Thyroid gland (tissue), 4 donors: ENCODE data around the gene SLC25A13.

ENCODE experiments used
- CTCF ChIP-seq, 6 experiments: fragments of 200-600 bp in 3 of 6; fragments of 450-650 bp in 3 of 6; sonication (generic) in 3 of 6; IDR thresholded peaks; one replicate each; pipeline ENCODE4 v1.5.1; 2016 to 2019; ENCODE audit warnings: antibody characterized with exemption in 6 of 6, mild to moderate bottlenecking in 2 of 6, inconsistent platforms in 1 of 6, moderate library complexity in 1 of 6
- POLR2A ChIP-seq, 2 donors: fragments of 450-650 bp; IDR thresholded peaks; one replicate each; pipeline ENCODE4 v1.6.1; 2017; ENCODE audit warnings: antibody characterized with exemption in 2 of 2, mild to moderate bottlenecking in 2 of 2, moderate library complexity in 1 of 2

GRCh38 chr7:96304573-96304972 lies 17.3 kb downstream of the SLC25A13 start:
- TF ChIP-seq CTCF (IDR thresholded peaks at IDR 0.05) = no peak
- no peak for TF ChIP-seq POLR2A (IDR thresholded peaks at IDR 0.05)
